ENCODE measurements around the gene CKMT1A.
"Not testable (repeated sequence)": the region's sequence is repeated elsewhere in the genome, so short reads cannot be mapped to it uniquely, and the experiment has no call there.

CKMT1A gene

GRCh38 chr15:43693148-43694022, at the start of gene CKMT1A:
Gene CKMT1A (plus strand): TSS chr15:43693859. CDS start chr15:43694051, 192 bp downstream.
- DNase-seq: not testable (repeated sequence)

GRCh38 chr15:43648649-43649429, 44.8 kb upstream of the CKMT1A start, which contains the start of gene CATSPER2:
Gene CATSPER2 (minus strand): TSS chr15:43648844. CDS start chr15:43648061, 783 bp downstream.
- DNase-seq: no peak

- DNase-seq: not testable (repeated sequence)
Measured at GRCh38 chr15:43649430-43649926, 44.2 kb upstream of the CKMT1A start.

GRCh38 chr15:43659727-43660126, 33.9 kb upstream of the CKMT1A start:
- not testable (repeated sequence) for DNase-seq

- DNase-seq: not testable (repeated sequence)
Measured at GRCh38 chr15:43662293-43662692, 31.4 kb upstream of the CKMT1A start.

- DNase-seq: not testable (repeated sequence)
Measured at GRCh38 chr15:43663333-43663732, 30.3 kb upstream of the CKMT1A start.

- DNase-seq: not testable (repeated sequence)
Measured at GRCh38 chr15:43666177-43666576, 27.5 kb upstream of the CKMT1A start.

- DNase-seq: not testable (repeated sequence)
Measured at GRCh38 chr15:43674175-43674574, 19.5 kb upstream of the CKMT1A start.

GRCh38 chr15:43689604-43690301, 3.9 kb upstream of the CKMT1A start:
- DNase-seq: not testable (repeated sequence)

GRCh38 chr15:43692679-43693078, 980 bp upstream of the CKMT1A start:
- not testable (repeated sequence) for DNase-seq

- DNase-seq: no peak
Measured at GRCh38 chr15:43702174-43702573, 8.5 kb downstream of the CKMT1A start.

GRCh38 chr15:43702701-43703424, 9.2 kb downstream of the CKMT1A start:
- DNase-seq: no peak

DNA sequence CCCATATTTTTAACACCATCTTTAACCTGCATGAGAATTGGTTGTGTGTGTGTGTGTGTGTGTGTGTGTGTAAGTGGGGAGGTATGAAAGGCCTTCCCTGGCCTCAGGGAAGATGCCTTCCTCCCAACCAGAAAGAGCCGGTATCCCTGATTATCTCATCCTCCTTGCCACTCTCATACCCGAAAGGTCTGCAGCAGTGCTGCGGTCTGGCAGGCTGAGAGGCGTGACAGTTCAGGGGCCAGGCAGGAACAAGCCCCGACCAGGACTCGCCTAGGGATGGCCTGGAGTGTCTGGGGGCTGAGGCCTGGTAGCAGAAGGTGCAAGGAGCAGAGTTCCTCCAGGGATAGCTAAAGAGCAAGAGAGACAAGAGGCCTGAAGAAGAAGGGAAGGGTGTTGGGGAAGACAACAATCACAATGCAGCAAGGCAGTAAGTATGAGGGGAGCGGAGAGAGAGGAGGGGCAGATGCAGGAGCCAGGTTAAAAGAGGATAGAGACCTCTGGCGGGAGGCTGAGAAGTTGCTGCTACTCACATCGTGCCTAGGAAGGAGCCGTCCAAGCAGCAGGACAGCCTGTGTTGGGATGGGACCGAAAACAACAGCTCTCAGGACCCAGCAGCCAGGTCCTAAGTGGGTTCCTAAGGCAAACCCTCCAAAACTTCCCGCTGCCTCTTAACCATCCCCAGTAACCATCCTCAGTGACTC, 16.9 kb downstream of the CKMT1A start:
- DNase-seq: not testable (repeated sequence)

- no peak for DNase-seq
Measured at GRCh38 chr15:43723151-43723550, 29.5 kb downstream of the CKMT1A start.

- not testable (repeated sequence) for DNase-seq
Measured at GRCh38 chr15:43726306-43726705, 32.6 kb downstream of the CKMT1A start.

GRCh38 chr15:43728053-43728725, 34.5 kb downstream of the CKMT1A start:
- DNase-seq: not testable (repeated sequence)

GRCh38 chr15:43735416-43735815, 41.8 kb downstream of the CKMT1A start:
- DNase-seq: no peak

- peak; percentile 61 to 77 (median 72) for DNase-seq
Measured at GRCh38 chr15:43746245-43746902, 52.7 kb downstream of the CKMT1A start, which contains the start of gene PDIA3. Gene PDIA3 (plus strand): TSS chr15:43746438. CDS start chr15:43746540, 102 bp downstream.

GRCh38 chr15:43746903-43747309, 53.2 kb downstream of the CKMT1A start:
- not testable (repeated sequence) for DNase-seq

DNA sequence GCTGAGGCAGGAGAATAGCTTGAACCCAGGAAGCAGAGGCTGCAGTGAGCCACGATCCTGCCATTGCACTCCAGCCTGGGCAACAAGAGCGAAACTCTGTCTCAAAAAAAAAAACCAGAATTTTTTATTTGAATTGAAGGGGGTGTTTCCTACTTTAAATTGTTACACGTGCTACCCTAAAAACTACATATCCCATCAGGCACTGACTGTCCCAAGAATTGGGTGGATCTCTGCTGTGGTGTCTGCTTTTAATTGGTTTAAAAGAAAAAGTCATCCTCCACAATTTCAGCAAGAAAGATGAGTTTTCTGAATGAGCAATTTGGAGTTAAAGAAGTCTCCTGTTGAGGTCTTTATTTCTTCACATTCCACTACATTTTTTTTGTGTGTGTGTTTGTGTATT, 54.7 kb downstream of the CKMT1A start:
- DNase-seq: no peak
